Activated T-helper 2 cell treated with anti-CD3 and anti-CD28 coated beads, Interferon-gamma antibody, Interleukin-2, Interleukin-4, amounts not matched to agents 10 μg/mL and 5 μg/mL and 100 μg/mL, durations not matched to agents 14 hours and 24 hours and 36 hours (primary cell): ENCODE data around the gene ZNF846. TPM values are rescaled to one million over a fixed set of nuclear protein-coding genes. Genes with fewer than 3 reads are reported as not detected.
"Not testable (repeated sequence)": the region's sequence is repeated elsewhere in the genome, so short reads cannot be mapped to it uniquely, and the experiment has no call there.

Experiments used
- DNase-seq: peaks from one replicate; pipeline ENCODE4 v3.0.0; 2021; ENCODE audit warnings: low spot score
- H3K27ac Mint-ChIP-seq: one replicate; pipeline ENCODE4 v1.8.0; 2021; ENCODE audit warnings: mixed read lengths
- H3K27me3 Mint-ChIP-seq: one replicate; pipeline ENCODE4 v1.8.0; 2021; ENCODE audit warnings: low read depth, mixed read lengths
- H3K36me3 Mint-ChIP-seq: one replicate; pipeline ENCODE4 v1.8.0; 2021; ENCODE audit warnings: low read depth, mixed read lengths
- H3K4me1 Mint-ChIP-seq: one replicate; pipeline ENCODE4 v1.8.0; 2021; ENCODE audit warnings: low read depth, mixed read lengths
- H3K4me3 Mint-ChIP-seq: one replicate; pipeline ENCODE4 v1.8.0; 2021; ENCODE audit warnings: low read depth, mild to moderate bottlenecking, moderate library complexity, mixed read lengths
- H3K9me3 Mint-ChIP-seq: one replicate; pipeline ENCODE4 v1.8.0; 2021; ENCODE audit warnings: mixed read lengths
- intact Hi-C: fragments of 100-400 bp; cut with micrococcal nuclease; formaldehyde crosslinking; loops from one replicate; pipeline ENCODE4 v1.15.1; 2023
- total RNA-seq: library from RNA; stranded (reverse); gene quantifications from 2 replicates; pipeline ENCODE4 v1.2.3, GENCODE V29; 2022

The ZNF846 gene
- total RNA-seq, 1 donor from 2014 or later = 3.7 TPM

DNA sequence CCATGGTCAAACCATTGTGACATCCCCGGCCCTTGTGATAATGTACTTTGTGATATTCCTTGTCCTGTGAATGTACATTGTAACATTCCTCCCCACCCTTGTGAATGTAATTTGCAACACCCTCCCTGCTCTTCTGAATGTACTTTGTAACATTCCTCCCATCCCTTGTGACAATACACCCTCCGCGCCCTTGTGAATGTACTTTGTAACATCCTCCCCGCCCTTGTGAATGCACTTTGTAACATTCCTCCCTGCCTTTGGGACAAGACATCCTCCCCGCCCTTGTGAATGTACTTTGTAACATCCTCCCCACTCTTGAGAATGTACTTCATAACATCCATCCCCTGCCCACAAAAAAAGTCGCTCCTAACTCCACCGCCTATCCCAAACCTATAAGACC is 17.1 kb downstream of the ZNF846 start:
- no peaks in the 10 kb centered on the region for H3K4me1 Mint-ChIP-seq
- H3K27ac Mint-ChIP-seq = no peak overlapping the region
- H3K27me3 Mint-ChIP-seq = no peaks in the 10 kb centered on the region
- H3K36me3 Mint-ChIP-seq = peaks cover 2% of the 10 kb centered on the region
- no peak overlapping the region for H3K4me3 Mint-ChIP-seq
- no peak for DNase-seq
- H3K9me3 Mint-ChIP-seq = peaks cover 48% of the 10 kb centered on the region
- intact Hi-C loops = no loop called here

DNA sequence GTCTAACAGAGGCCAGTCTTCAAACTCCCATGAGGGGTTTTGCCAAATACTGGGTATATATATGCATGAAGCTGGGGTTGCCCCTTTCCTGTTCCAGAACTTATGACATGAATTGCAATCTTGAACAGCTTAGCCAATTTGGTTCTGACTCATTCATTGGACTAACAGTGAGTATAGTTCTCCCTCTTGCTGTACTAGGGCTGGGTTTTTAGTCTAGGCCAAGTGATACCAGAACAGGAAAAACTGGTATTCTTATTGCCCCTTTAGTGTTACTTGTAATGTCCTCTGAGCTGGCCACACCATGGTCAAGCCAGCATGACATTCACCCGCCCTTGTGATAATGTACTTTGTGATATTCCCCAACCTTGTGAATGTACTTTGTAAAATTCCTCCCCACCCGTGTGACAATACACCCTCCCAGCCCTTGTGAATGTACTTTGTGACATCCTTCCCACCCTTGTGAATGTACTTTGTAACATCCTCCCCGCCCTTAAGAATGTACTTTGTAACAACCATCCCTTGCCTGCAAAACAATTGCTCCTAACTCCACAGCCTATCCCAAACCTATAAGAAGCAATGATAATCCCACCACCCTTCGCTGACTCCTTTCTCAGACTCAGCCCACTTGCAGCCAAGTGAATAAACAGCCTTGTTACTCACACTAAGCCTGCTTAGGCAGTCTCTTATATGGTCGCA is 26.9 kb downstream of the ZNF846 start:
- no peak overlapping the region for H3K27ac Mint-ChIP-seq
- H3K4me3 Mint-ChIP-seq = no peak overlapping the region
- intact Hi-C loops = no loop called here

DNA sequence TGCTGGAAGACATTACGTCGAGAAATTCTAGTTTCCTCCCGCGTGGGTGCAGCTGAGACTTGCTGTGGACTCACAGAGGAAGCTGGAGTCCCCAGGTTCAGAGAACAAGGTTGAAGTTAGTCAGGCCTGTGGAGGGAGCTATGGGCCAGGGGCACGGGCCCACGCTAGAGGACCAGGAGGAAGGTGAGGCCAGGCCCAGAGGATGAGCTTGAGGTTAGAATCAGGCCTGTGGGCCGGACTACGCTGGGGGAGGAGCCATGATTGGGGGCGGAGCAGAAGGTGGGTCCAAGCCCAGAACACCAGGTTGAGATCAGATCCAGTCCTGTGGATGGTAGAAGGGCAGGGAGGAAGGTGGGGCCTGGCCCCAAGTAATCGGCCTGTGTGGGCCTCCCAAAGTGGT is 32.6 kb downstream of the ZNF846 start:
- H3K4me3 Mint-ChIP-seq = no peak overlapping the region
- H3K4me1 Mint-ChIP-seq = no peaks in the 10 kb centered on the region
- no peak overlapping the region for H3K27ac Mint-ChIP-seq
- DNase-seq = no peak
- H3K9me3 Mint-ChIP-seq = peaks cover 22% of the 10 kb centered on the region
- no peaks in the 10 kb centered on the region for H3K36me3 Mint-ChIP-seq
- no peaks in the 10 kb centered on the region for H3K27me3 Mint-ChIP-seq
- intact Hi-C loops = no loop called here

More for the DNA sequence above, 26.9 kb downstream of the ZNF846 start:
- H3K27me3 Mint-ChIP-seq = no peaks in the 10 kb centered on the region
- H3K4me1 Mint-ChIP-seq = no peaks in the 10 kb centered on the region
- H3K9me3 Mint-ChIP-seq = peaks cover 34% of the 10 kb centered on the region
- no peaks in the 10 kb centered on the region for H3K36me3 Mint-ChIP-seq
- no peak for DNase-seq

DNA sequence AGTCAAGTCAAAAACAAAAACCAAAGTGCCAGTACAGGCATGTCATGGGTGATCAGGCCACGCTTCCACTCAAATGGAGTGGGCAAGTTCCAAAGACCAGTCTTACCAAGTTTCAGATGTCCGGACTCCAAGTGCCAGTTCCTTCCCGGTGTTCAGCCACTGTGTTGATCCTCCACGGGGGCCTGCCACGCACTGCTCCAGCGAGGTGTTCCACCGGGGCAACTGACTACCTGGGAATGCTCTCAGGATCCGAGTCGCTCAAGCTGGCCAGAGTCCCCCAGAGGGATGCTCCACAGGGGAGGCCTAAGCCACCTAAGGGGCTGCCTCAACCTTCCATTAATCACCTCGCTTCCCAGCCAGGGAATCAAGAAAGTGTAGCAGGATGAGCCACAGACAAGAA is 38.5 kb downstream of the ZNF846 start:
- H3K9me3 Mint-ChIP-seq = peaks cover 26% of the 10 kb centered on the region
- intact Hi-C loops, H3K4me3 Mint-ChIP-seq, H3K4me1 Mint-ChIP-seq, H3K27ac Mint-ChIP-seq, DNase-seq, H3K36me3 Mint-ChIP-seq, H3K27me3 Mint-ChIP-seq: not testable (repeated sequence)

DNA sequence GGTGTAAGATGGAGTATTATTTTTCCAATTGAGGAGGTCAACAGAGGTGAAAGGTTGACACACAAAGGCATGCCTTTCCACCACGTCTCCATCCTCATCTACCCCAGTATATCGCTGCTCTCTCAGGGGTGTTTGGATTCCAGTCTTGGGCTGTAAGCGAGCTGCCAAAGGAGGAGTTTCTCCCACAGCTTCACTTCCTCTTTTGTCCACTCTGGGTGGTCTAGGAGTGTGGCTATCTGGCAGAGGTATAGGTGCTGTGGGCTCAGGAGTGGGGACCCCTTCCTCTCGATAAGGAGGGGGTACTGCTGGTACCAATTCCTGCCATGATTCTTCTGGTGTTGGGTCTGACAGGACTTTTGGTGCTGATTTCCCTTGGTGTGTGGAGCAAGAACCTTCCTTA is 39.4 kb downstream of the ZNF846 start:
- no peak for DNase-seq
- no peaks in the 10 kb centered on the region for H3K4me1 Mint-ChIP-seq
- intact Hi-C loops = no loop called here
- no peaks in the 10 kb centered on the region for H3K36me3 Mint-ChIP-seq
- peaks cover 35% of the 10 kb centered on the region for H3K9me3 Mint-ChIP-seq
- no peaks in the 10 kb centered on the region for H3K27me3 Mint-ChIP-seq
- no peak overlapping the region for H3K27ac Mint-ChIP-seq
- no peak overlapping the region for H3K4me3 Mint-ChIP-seq

DNA sequence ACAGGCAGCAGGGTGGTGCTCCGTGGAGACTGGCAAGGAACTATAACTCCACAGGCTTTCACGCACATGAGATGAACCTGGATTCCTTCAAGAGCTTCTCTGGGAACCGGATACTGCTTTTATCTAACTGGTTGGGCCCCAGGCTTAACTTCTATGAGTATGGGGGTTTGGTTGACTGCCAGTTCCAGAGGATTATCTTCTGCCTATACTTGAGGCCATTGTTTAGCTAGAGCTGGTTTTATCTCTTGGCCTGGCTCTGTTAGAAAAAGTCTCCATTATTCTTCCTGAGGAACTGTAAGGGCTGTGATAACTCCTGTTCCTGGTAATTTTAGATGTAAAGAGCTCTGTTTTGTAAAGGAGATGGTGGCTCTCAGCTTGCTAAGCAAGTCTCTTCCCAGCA is 40.9 kb downstream of the ZNF846 start:
- no peak for DNase-seq
- no peak overlapping the region for H3K4me3 Mint-ChIP-seq
- H3K36me3 Mint-ChIP-seq = no peaks in the 10 kb centered on the region
- H3K9me3 Mint-ChIP-seq = peaks cover 39% of the 10 kb centered on the region
- H3K27me3 Mint-ChIP-seq = no peaks in the 10 kb centered on the region
- intact Hi-C loops = no loop called here
- no peak overlapping the region for H3K27ac Mint-ChIP-seq
- H3K4me1 Mint-ChIP-seq = no peaks in the 10 kb centered on the region

DNA sequence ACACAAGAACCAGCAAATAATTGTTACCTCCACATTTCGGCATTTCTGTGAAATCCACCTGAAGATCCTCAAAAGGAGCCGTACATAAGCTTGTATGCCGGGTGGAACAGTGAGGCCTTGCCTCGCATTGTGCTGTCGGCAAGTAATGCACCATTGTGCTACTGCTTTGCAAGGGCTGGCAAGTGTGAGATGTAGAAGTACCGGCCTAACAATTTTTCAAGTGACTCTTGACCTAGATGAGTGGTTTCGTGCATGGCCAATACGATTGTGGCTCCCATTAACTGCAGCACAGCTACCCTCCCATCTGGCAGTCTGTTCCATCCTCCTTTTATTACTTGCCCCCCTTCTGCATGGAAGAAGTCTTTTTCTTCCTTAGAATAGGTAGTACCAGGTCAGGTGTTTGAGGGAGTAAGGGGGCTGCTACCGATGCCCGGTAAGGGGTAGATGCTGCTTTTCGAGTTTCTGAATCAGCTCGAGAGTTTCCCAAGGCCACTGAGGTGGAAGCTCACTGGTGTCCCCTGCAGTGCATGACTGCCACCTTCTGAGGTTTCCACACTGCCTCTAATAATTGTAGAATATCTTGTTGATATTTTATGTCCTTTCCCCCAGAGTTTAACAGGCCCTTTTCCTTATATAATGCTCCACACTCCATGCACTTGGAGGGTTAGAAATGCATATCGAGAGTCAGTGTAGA is 42.9 kb downstream of the ZNF846 start:
- H3K9me3 Mint-ChIP-seq = peaks cover 49% of the 10 kb centered on the region
- H3K4me3 Mint-ChIP-seq, DNase-seq, H3K4me1 Mint-ChIP-seq, H3K36me3 Mint-ChIP-seq, H3K27me3 Mint-ChIP-seq, intact Hi-C loops, H3K27ac Mint-ChIP-seq: not testable (repeated sequence)

DNA sequence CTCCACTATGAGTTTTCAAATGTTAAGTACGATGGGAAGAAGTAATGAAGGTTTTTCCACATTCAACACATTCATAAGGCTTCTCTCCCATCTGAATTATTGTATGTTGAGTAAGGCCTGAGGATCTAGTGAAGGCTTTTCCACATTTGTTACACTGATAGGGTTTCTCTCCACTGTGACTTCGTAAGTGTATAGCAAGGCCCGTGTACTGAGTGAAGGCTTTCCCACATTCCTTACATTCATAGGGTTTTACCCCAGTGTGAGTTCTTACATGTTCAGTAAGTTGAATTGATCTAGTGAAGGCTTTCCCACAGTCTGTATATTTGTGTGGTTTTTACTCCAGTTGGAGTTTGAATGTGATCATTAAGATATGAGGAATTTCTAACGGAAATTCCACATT is 44.4 kb downstream of the ZNF846 start:
- no peaks in the 10 kb centered on the region for H3K27me3 Mint-ChIP-seq
- no peak for DNase-seq
- no peaks in the 10 kb centered on the region for H3K4me1 Mint-ChIP-seq
- H3K9me3 Mint-ChIP-seq = peaks cover 51% of the 10 kb centered on the region
- no peaks in the 10 kb centered on the region for H3K36me3 Mint-ChIP-seq
- H3K27ac Mint-ChIP-seq = no peak overlapping the region
- intact Hi-C loops = no loop called here
- no peak overlapping the region for H3K4me3 Mint-ChIP-seq

DNA sequence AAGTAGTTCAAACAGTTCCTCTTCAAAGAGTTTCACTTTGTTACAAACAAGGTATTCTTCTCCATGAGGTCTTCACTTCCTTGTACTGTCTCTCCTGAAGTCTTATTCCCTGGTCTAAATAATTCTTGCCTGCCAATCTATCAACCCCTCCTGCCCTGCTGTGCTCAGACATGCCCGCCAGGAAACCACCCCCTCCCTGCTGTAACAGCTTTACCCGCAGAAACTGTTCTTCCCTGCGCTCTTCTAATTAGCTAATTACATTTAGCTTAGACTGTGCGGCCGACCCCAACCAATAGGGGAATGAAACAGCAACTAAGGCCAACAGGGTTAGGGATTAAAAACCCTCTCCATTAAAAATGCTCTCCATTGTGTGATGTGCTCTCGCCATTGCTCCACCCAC is 46.7 kb downstream of the ZNF846 start:
- H3K27me3 Mint-ChIP-seq = no peaks in the 10 kb centered on the region
- peaks cover 56% of the 10 kb centered on the region for H3K9me3 Mint-ChIP-seq
- no peaks in the 10 kb centered on the region for H3K36me3 Mint-ChIP-seq
- DNase-seq = no peak
- no peak overlapping the region for H3K4me3 Mint-ChIP-seq
- H3K4me1 Mint-ChIP-seq = no peaks in the 10 kb centered on the region
- H3K27ac Mint-ChIP-seq = no peak overlapping the region
- intact Hi-C loops = no loop called here

DNA sequence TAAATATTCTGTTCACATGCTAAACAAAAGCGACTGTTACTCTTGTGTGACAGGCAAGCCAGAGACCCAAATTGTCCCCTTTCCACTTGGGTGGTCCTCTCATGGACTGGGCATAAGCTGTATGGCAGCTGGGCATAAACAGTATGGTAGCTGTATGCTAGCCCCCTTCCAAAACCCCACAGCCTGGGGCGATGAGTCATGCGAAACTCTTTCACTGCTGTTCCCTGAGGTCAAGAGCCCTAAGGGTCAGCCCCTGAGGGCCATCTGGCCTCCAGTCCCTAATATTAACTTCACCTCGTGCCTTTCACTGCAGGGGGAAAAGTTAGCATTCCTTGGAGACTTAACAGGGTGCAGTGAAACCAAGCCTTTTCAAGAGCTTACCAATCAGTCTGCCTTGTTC is 48.0 kb downstream of the ZNF846 start:
- no peak overlapping the region for H3K27ac Mint-ChIP-seq
- H3K36me3 Mint-ChIP-seq = no peaks in the 10 kb centered on the region
- intact Hi-C loops = no loop called here
- H3K4me3 Mint-ChIP-seq = no peak overlapping the region
- peaks cover 55% of the 10 kb centered on the region for H3K9me3 Mint-ChIP-seq
- no peaks in the 10 kb centered on the region for H3K4me1 Mint-ChIP-seq
- DNase-seq = no peak
- H3K27me3 Mint-ChIP-seq = no peaks in the 10 kb centered on the region

DNA sequence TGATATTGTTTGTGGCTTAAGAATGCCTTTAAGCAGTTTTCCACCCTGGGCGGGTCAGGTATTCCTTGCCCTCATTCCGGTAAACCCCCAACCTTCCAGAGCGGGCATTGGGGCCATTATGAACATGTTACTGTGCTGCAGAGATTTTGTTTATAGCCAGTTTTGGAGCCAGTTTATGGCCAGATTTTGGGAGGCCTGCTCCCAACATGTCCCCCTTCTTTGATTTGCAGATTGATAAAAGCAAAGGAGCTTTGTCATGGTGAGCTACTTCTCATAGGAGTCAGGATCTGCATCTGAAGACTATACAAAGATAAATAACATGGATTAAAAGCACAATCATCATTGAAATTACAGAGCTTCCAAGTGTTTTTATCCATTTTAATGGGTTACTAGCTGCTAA is 56.7 kb downstream of the ZNF846 start:
- Mint-ChIP-seq H3K27me3 (no peaks in the 10 kb centered on the region), H3K27ac (no peak overlapping the region), H3K9me3 (peaks cover 60% of the 10 kb centered on the region), H3K4me3 (no peak overlapping the region), H3K4me1 (no peaks in the 10 kb centered on the region), H3K36me3 (no peaks in the 10 kb centered on the region)
- intact Hi-C loops = no loop called here
- no peak for DNase-seq

DNA sequence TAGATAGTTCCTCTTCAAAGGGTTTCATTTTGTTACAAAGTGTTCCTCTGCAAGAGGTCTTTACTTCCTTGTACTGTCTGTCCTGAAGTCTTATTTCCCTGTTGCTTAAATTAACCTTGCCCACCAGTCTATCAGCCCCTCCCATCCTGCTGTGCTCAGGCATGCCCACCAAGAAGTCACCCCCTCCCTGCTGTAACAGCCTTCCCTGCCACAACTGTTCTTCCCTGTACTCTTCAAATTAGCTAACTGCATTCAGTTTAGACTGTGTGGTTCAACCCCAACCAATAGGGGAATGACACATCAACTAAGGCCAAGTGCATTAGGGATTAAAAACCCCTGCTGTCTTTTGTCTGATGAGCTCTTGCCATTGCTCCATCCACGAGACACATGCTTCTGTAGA is 59.2 kb downstream of the ZNF846 start:
- Mint-ChIP-seq H3K4me1 (no peaks in the 10 kb centered on the region), H3K27me3 (no peaks in the 10 kb centered on the region), H3K9me3 (peaks cover 66% of the 10 kb centered on the region), H3K4me3 (no peak overlapping the region), H3K36me3 (no peaks in the 10 kb centered on the region), H3K27ac (no peak overlapping the region)
- DNase-seq = no peak
- intact Hi-C loops = no loop called here

DNA sequence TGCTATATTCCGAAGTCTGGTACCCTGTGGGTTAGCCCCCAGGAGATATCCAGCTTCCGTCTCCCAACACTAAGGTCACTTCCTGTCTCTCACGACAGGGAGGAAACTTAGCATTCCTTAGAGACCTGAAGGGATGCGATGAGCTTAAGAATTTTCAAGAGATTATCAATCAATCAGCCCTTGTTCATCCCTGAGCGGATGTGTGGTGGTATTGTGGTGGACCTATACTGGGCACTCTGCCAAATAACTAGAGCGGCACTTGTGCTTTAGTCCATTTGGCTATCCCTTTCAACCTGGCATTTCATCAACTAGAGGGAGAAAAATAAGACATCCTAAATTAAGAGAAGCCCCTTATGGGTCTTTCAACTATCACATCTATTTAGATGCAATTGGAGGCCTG is 62.7 kb downstream of the ZNF846 start:
- intact Hi-C loops = no loop called here
- H3K27me3 Mint-ChIP-seq = no peaks in the 10 kb centered on the region
- H3K36me3 Mint-ChIP-seq = no peaks in the 10 kb centered on the region
- no peaks in the 10 kb centered on the region for H3K4me1 Mint-ChIP-seq
- no peak overlapping the region for H3K4me3 Mint-ChIP-seq
- H3K9me3 Mint-ChIP-seq = peaks cover 61% of the 10 kb centered on the region
- H3K27ac Mint-ChIP-seq = no peak overlapping the region
- DNase-seq = no peak
